ENCODE data around the gene C20orf144.

C20orf144 gene

DNA sequence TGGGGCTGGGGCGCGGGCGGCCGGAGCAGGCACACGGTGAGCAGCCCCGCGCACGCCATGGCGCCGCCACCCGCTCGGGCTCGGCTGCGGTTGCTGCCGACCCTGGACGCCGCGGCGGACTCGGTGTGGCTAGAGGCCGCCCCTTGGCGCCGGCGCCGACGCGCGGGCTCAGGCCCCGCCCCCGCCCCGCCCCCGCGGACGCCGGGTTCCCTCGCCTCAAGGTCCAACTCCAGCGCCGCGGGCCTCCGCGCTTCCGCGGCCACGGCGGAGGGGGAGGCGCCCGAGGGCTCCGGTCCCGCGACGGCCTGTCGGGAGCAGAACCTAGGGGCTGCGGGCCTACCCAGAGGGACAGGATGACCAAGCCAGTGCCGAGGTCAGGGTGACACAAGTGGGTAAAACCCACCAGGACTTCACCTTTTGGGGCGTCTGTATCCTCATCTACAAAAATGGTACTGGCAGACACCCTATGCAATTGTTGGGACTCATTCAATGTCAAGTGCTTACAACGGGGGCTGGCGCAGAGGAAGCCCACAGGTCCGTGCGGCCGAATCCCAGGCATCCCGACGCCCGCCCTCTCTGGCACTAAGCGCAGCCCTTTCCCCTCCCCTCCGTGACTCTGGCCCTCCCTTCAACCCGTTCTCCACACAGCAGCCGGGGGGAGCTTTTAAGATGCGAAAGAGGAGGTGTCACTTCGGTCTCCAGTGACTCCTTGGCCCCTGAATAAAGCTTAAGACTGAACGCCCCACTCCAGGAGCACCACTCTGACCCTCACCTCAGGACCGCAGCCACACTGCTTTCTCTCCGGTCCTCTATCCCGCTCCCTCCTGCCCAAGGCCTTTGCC lies 12.4 kb downstream of the C20orf144 start, which contains the start of gene NECAB3:
Gene NECAB3 (minus strand): TSS at position 135 of the 842 bp plus-strand sequence. CDS start 76 bp downstream, at position 59.
- H3K4me1 ChIP-seq (ENCODE audit: low read depth, poor library complexity, severe bottlenecking), result peaks cover 54% of the 10 kb centered on the region
- TF ChIP-seq, protein P1, sequence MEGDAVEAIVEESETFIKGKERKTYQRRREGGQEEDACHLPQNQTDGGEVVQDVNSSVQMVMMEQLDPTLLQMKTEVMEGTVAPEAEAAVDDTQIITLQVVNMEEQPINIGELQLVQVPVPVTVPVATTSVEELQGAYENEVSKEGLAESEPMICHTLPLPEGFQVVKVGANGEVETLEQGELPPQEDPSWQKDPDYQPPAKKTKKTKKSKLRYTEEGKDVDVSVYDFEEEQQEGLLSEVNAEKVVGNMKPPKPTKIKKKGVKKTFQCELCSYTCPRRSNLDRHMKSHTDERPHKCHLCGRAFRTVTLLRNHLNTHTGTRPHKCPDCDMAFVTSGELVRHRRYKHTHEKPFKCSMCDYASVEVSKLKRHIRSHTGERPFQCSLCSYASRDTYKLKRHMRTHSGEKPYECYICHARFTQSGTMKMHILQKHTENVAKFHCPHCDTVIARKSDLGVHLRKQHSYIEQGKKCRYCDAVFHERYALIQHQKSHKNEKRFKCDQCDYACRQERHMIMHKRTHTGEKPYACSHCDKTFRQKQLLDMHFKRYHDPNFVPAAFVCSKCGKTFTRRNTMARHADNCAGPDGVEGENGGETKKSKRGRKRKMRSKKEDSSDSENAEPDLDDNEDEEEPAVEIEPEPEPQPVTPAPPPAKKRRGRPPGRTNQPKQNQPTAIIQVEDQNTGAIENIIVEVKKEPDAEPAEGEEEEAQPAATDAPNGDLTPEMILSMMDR (conservative IDR thresholded peaks at IDR 0.05; ENCODE audit: low read depth, low read length), result no peak
- H3K9ac ChIP-seq, result peak within 1 kb of the TSS; percentile 84
- no peak within 1 kb of the TSS for H3K4me3 ChIP-seq (IDR thresholded peaks at IDR 0.05; ENCODE audit: insufficient read depth, low read depth, low read length)
- H3K36me3 ChIP-seq (ENCODE audit: insufficient read depth), result peaks cover 7% of the 10 kb centered on the region
- H3K27me3 ChIP-seq (ENCODE audit: insufficient read depth, low read depth), result no peaks in the 10 kb centered on the region
- peak within 1 kb of the TSS; percentile 62 for H3K27ac ChIP-seq
- peak within 1 kb of the TSS; percentile 94 for H3K4me2 ChIP-seq
- H3K79me2 ChIP-seq (ENCODE audit: insufficient read depth, low read depth), result peaks cover 31% of the 10 kb centered on the region
- H2AFZ ChIP-seq (ENCODE audit: low read depth), result peak within 1 kb of the TSS; percentile 27; the same call in 1 of the 2 replicates
- no peaks in the 10 kb centered on the region for H4K20me1 ChIP-seq (ENCODE audit: insufficient read depth)

DNA sequence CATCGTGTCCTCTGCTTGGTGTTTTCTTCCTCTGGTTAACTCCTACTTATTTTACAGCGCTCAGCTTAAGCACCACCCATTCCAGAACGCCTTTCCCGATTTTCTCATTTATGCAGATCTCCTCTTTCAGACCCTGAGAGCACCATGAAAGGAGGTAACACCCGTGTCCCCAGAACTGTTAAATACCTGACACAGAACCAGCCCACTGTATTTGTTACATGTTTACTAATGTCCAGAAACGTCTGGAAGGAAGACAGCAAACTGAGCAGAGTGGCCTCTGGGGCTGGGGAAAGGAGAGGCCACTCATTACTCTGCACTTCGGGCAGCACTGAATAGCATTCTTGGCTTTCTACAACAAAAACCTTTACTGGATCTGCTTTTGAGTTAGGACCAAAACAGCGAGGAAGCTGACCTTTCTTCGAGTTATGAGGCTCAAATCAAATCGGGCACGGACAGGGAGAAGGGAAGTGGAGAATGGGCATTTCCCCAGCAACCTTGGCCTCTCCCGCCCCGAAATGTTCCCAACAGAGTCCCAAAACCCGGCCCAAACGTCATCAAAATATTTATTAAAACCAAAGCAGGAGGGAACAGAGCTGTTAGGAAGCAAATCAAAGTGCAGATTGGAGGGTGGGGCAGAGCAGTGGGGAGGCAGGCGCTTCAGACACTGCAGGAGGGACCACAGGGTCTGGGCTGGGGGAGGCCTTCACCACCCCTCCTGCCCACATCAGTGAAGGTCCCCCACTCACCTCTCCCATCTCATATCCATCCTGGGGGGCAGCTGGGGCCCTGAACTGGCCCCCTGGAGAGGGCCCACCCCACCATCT lies 13.2 kb downstream of the C20orf144 start:
- Histone ChIP-seq H3K27me3 (ENCODE audit: insufficient read depth, low read depth) (no peaks in the 10 kb centered on the region), H3K27ac (peak overlapping the region; percentile 20; the same call in 1 of the 2 replicates), H4K20me1 (ENCODE audit: insufficient read depth) (no peaks in the 10 kb centered on the region), H3K4me1 (ENCODE audit: low read depth, poor library complexity, severe bottlenecking) (peaks cover 55% of the 10 kb centered on the region), H3K4me3 (IDR thresholded peaks at IDR 0.05; ENCODE audit: insufficient read depth, low read depth, low read length) (no peak overlapping the region), H3K36me3 (ENCODE audit: insufficient read depth) (peaks cover 11% of the 10 kb centered on the region), H2AFZ (ENCODE audit: low read depth) (no peak overlapping the region), H3K4me2 (peak overlapping the region; percentile 88), H3K79me2 (ENCODE audit: insufficient read depth, low read depth) (peaks cover 36% of the 10 kb centered on the region), H3K9ac (no peak overlapping the region)
- TF ChIP-seq, protein P1 (conservative IDR thresholded peaks at IDR 0.05; ENCODE audit: low read depth, low read length), result no peak

DNA sequence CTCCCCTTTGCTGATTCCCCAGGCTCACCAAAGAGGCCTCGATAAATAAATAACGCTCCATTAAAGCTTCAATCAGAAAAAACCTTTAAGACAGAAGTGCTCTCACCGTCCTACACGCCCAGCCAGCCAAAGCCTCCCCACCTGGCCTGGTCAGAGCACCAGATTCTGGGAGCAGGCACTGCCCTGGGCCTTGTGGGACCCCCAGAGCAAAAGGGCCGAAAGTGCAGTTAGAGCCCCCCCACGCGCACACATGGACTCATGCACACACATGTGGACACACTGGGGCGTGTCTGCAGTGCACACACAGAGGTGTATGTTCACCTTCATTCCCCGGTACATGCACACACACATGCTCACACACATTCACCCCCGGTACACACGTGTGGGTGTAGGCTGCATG lies 14.0 kb downstream of the C20orf144 start:
- no peak overlapping the region for H2AFZ ChIP-seq (ENCODE audit: low read depth)
- no peak overlapping the region for H3K4me2 ChIP-seq
- no peak overlapping the region for H3K4me3 ChIP-seq (IDR thresholded peaks at IDR 0.05; ENCODE audit: insufficient read depth, low read depth, low read length)
- peaks cover under 1% of the 10 kb centered on the region; the same call in 1 of the 2 replicates for H4K20me1 ChIP-seq (ENCODE audit: insufficient read depth)
- H3K79me2 ChIP-seq (ENCODE audit: insufficient read depth, low read depth), result peaks cover 41% of the 10 kb centered on the region
- no peak overlapping the region for H3K27ac ChIP-seq
- H3K4me1 ChIP-seq (ENCODE audit: low read depth, poor library complexity, severe bottlenecking), result peaks cover 56% of the 10 kb centered on the region
- TF ChIP-seq, protein P1 (conservative IDR thresholded peaks at IDR 0.05; ENCODE audit: low read depth, low read length), result no peak
- no peak overlapping the region for H3K9ac ChIP-seq
- peaks cover 11% of the 10 kb centered on the region for H3K36me3 ChIP-seq (ENCODE audit: insufficient read depth)
- H3K27me3 ChIP-seq (ENCODE audit: insufficient read depth, low read depth), result no peaks in the 10 kb centered on the region

Measured in KMS-11 (cell line).